Mesothelial cell of epicardium (in vitro differentiated cells): ENCODE measurements around the gene FRMD4A. TPM values are rescaled to one million over a fixed set of nuclear protein-coding genes. Genes with fewer than 3 reads are reported as not detected.

Source experiments
- DNase-seq, 2 experiments: peaks; one replicate each; pipeline ENCODE4 v3.0.0; 2021; ENCODE audit warnings: low spot score in 2 of 2; ENCODE audit not compliant: unreplicated experiment in 2 of 2
- H3K27ac Mint-ChIP-seq: 2 replicates; pipeline ENCODE4 v1.8.0; 2021; ENCODE audit warnings: mixed read lengths
- H3K27me3 Mint-ChIP-seq: 2 replicates; pipeline ENCODE4 v1.8.0; 2021; ENCODE audit warnings: low read depth, mixed read lengths
- H3K36me3 Mint-ChIP-seq: 2 replicates; pipeline ENCODE4 v1.8.0; 2021; ENCODE audit warnings: mixed read lengths
- H3K4me1 Mint-ChIP-seq: 2 replicates; pipeline ENCODE4 v1.8.0; 2021; ENCODE audit warnings: mixed read lengths
- H3K4me3 Mint-ChIP-seq: 2 replicates; pipeline ENCODE4 v1.8.0; 2021; ENCODE audit warnings: mild to moderate bottlenecking, moderate library complexity, mixed read lengths
- H3K9me3 Mint-ChIP-seq: 2 replicates; pipeline ENCODE4 v1.8.0; 2021; ENCODE audit warnings: mixed read lengths
- total RNA-seq: library from RNA; stranded (reverse); gene quantifications from 3 replicates; pipeline ENCODE4 v1.2.1, GENCODE V29; 2021
- TF ChIP-seq, protein P1 (sequence below): fragments of 200-600 bp; sonication (generic); IDR thresholded peaks from one replicate; pipeline ENCODE4 v1.5.0; 2021; ENCODE audit warnings: antibody characterized with exemption; ENCODE audit not compliant: unreplicated experiment

Gene FRMD4A
- total RNA-seq, 1 donor from 2014 or later, result 45.0 TPM

DNA sequence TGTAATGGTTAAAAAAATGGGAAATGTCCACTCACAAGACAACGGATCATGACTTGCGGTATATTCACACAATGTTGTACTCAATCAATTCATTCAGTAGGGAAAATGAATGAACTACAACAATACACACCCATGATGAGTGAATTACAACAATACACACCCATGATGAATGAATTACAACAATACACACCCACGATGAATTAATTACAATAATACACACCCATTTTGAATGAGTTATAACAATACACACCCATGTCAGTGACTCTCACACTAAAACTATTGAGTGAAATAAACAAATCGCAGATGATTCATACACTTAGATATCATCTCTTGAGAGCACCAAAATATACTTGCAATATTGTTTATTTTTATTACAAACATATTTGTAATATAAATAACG lies 174.6 kb downstream of the FRMD4A start:
- no peak for DNase-seq
- H3K4me3 Mint-ChIP-seq, result no peak overlapping the region
- peaks cover 57% of the 10 kb centered on the region for H3K27me3 Mint-ChIP-seq
- no peak overlapping the region for H3K27ac Mint-ChIP-seq
- H3K9me3 Mint-ChIP-seq, result peaks cover 10% of the 10 kb centered on the region
- TF ChIP-seq, protein P1, sequence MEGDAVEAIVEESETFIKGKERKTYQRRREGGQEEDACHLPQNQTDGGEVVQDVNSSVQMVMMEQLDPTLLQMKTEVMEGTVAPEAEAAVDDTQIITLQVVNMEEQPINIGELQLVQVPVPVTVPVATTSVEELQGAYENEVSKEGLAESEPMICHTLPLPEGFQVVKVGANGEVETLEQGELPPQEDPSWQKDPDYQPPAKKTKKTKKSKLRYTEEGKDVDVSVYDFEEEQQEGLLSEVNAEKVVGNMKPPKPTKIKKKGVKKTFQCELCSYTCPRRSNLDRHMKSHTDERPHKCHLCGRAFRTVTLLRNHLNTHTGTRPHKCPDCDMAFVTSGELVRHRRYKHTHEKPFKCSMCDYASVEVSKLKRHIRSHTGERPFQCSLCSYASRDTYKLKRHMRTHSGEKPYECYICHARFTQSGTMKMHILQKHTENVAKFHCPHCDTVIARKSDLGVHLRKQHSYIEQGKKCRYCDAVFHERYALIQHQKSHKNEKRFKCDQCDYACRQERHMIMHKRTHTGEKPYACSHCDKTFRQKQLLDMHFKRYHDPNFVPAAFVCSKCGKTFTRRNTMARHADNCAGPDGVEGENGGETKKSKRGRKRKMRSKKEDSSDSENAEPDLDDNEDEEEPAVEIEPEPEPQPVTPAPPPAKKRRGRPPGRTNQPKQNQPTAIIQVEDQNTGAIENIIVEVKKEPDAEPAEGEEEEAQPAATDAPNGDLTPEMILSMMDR, result no peak
- H3K4me1 Mint-ChIP-seq, result no peaks in the 10 kb centered on the region
- H3K36me3 Mint-ChIP-seq, result no peaks in the 10 kb centered on the region

GRCh38 chr10:14153570-14154055 lies 177.1 kb downstream of the FRMD4A start:
- Mint-ChIP-seq H3K9me3 (peaks cover 13% of the 10 kb centered on the region), H3K4me3 (no peak overlapping the region), H3K27ac (no peak overlapping the region), H3K36me3 (no peaks in the 10 kb centered on the region), H3K4me1 (no peaks in the 10 kb centered on the region), H3K27me3 (peaks cover 53% of the 10 kb centered on the region)
- TF ChIP-seq, protein P1, result no peak
- DNase-seq, result no peak

GRCh38 chr10:14151571-14151970 lies 179.2 kb downstream of the FRMD4A start:
- Mint-ChIP-seq H3K4me3 (no peak overlapping the region), H3K4me1 (no peaks in the 10 kb centered on the region), H3K27me3 (peaks cover 36% of the 10 kb centered on the region), H3K27ac (no peak overlapping the region), H3K36me3 (no peaks in the 10 kb centered on the region), H3K9me3 (peaks cover 13% of the 10 kb centered on the region)
- DNase-seq, result no peak
- TF ChIP-seq, protein P1, result no peak

DNA sequence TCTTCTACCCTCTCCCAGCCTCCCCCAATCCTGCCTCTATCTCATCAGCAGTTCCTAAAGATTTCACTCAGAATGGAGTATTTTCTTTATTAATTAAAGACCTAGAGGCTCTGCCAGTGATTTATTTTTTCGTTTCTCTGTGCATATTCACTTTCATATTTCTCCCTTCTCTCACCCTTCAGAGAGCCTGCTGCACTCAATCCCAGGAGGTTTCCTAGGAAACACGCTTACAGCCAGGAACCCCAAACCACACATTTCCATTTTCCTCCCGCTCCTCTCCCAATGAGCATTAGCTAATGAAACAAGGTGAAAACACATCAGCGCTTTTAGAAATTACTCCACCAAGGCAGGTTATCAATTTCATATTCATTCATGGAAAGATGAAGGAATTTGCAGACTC lies 180.2 kb downstream of the FRMD4A start:
- no peaks in the 10 kb centered on the region for H3K4me1 Mint-ChIP-seq
- no peak for DNase-seq
- TF ChIP-seq, protein P1, result no peak
- peaks cover 10% of the 10 kb centered on the region for H3K9me3 Mint-ChIP-seq
- no peaks in the 10 kb centered on the region for H3K36me3 Mint-ChIP-seq
- peaks cover 34% of the 10 kb centered on the region for H3K27me3 Mint-ChIP-seq
- H3K27ac Mint-ChIP-seq, result no peak overlapping the region
- H3K4me3 Mint-ChIP-seq, result no peak overlapping the region

DNA sequence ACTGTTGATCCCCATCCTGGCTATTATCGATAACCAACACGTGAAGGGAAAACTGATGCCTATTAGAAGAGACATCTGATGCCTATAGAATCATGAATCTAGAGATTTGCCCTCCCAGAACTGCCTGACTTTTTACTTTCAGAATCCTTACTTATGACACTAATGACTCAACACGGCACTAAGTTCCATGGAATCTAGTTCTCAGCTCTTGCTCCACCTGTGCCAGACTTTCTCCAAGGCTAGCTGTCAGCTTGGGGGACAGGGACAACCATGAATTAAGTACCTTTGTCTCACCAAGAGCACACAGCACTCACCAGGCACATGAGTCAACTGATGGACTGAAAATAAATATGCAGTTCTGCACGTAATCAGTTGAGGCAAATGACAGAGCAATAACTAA lies 184.2 kb downstream of the FRMD4A start:
- H3K9me3 Mint-ChIP-seq, result peaks cover 3% of the 10 kb centered on the region
- peaks cover 55% of the 10 kb centered on the region for H3K27me3 Mint-ChIP-seq
- no peak for DNase-seq
- TF ChIP-seq, protein P1, result no peak
- no peaks in the 10 kb centered on the region for H3K36me3 Mint-ChIP-seq
- no peak overlapping the region for H3K4me3 Mint-ChIP-seq
- no peaks in the 10 kb centered on the region for H3K4me1 Mint-ChIP-seq
- H3K27ac Mint-ChIP-seq, result no peak overlapping the region

- peaks cover 57% of the 10 kb centered on the region for H3K27me3 Mint-ChIP-seq
- peaks cover 3% of the 10 kb centered on the region for H3K9me3 Mint-ChIP-seq
- no peak overlapping the region for H3K27ac Mint-ChIP-seq
- DNase-seq, result no peak
- H3K4me1 Mint-ChIP-seq, result no peaks in the 10 kb centered on the region
- H3K4me3 Mint-ChIP-seq, result no peak overlapping the region
- TF ChIP-seq, protein P1, result no peak
- no peaks in the 10 kb centered on the region for H3K36me3 Mint-ChIP-seq
Measured at GRCh38 chr10:14146025-14146424, 184.7 kb downstream of the FRMD4A start.
